HG03432 (cell line): ENCODE data around the gene RXFP2.

Experiments used
- ATAC-seq: cut with Tn5 transposase; IDR thresholded peaks from one replicate; pipeline ENCODE4 v1.9.1; 2021; ENCODE audit warnings: mild to moderate bottlenecking, moderate library complexity; ENCODE audit not compliant: unreplicated experiment

Gene RXFP2

GRCh38 chr13:31818236-31818635, 78.9 kb downstream of the RXFP2 start:
- no peak for ATAC-seq

- peak; percentile 70 for ATAC-seq
Observed at GRCh38 chr13:31824705-31825517, 85.6 kb downstream of the RXFP2 start.

DNA sequence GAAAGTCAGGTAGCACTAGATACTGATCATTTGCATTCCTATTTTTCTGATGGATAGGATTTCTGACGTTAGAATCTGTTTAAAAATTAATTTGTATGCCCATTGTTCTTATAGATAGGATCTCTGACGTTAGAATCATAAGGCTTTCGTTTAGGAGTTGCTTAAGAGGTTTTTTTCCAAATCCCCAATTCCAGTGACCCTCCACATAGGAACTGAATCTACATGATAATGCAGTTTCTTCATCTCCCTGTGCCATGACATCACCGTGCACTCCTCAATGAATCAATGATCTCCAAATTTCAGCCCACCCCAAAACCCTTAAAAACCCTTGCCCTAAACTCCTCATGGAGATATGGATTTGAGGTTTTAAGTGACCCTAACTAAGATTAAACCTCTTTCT, 87.2 kb downstream of the RXFP2 start:
- ATAC-seq: no peak

- no peak for ATAC-seq
Observed at GRCh38 chr13:31827707-31828106, 88.4 kb downstream of the RXFP2 start.

- no peak for ATAC-seq
Observed at GRCh38 chr13:31835932-31836331, 96.6 kb downstream of the RXFP2 start.

DNA sequence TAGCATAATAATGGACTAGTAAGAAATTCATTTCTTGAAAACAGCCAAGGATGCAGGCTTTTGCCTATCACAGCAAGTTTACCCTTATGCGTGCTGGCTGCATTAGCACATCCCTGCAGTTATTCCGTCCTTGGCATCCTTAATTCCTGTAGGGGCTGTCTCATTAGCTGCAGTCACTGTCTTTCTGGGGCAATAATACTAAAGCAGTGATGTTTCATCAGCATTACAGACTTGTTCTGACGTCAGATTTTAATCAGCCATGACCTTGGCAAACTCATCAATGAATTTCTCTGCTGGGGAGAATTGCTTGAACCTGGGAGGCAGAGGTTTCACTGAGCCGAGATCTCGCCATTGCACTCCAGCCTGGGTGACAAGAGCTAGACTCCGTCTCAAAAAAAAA, 103.7 kb downstream of the RXFP2 start:
- ATAC-seq: no peak

GRCh38 chr13:31846182-31846938, 107.0 kb downstream of the RXFP2 start:
- peak; percentile 99 for ATAC-seq

DNA sequence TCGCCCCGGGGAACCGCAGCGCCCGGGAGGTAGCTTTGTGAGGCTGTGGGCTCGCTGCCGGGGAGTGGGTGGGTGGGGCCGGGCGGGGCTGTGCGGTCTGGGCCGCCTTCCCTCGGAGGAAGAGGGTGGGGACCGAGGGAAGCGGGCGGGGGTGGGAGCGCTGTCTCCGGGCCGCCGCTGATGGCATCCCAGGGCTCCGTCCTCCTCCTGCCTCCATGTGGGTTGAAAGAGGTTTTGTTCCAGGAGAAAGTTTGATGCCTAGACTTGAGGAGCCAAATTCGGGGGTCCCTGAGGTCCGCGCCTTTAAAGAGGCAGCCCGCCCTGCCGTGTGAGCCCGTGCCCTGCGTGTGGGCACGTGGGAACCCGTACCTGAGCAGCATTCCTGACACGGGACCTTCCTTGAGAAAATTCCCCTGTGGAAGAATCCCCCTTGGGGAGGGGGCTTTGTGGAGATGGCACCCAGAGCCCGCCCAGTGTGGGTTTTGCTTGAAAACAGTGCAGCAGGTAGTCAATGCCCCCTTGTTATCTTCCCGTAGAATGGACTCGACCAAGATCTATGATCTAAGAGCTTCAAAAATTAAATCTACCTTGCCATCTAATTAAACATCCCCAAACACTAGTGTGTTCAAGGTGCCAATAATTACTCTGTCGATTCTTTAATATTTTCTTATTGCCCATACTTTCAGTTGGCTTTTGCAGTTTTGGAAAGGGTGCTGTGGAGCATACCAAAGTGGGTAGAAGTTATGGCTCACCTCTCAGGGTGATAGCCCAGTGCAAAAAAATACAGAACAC, 107.8 kb downstream of the RXFP2 start:
- peak; percentile 28 for ATAC-seq

GRCh38 chr13:31848621-31849020, 109.3 kb downstream of the RXFP2 start:
- ATAC-seq: no peak

DNA sequence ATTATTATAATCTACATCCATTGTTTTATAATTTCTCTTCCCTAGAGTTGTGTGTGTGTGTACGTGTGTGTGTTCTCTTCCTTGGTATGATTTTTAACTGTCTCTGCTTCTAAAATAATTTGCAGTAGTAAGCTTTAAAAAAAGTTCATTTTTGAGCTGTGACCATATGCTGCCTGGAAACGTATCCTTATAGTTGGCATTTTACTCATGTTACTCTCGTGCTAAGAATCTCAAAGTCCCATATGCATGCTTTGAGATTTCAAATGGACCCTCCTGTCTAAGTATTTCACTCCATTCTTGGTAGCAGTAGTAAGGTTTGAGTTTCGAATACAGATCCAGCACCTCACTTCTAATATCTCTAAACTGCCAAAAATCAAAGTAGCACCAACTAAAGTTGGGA, 109.9 kb downstream of the RXFP2 start:
- no peak for ATAC-seq

GRCh38 chr13:31850041-31850555, 110.8 kb downstream of the RXFP2 start:
- ATAC-seq: no peak

DNA sequence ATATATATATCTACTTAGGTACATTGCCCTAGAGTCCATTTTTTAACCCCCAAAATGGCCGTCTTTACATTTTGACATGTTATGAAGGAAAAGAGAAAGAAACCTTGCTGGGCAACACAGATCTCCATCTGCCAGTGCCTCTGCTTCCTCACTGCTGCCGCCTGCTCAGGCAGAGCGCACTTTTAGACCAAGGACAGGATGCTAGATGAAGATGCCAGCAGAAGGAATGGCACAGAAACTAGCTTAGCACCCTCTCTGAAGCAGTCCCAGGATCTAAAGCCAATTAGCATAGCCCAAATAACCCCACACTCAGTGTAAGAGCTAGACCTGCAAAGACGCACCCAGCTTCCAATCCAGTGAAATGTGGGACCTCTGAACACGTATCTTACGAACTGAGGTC, 111.9 kb downstream of the RXFP2 start:
- no peak for ATAC-seq
